Subcutaneous preadipocyte (primary cell): Measurements from ENCODE around the gene NUBPL. TPM values are rescaled to one million over a fixed set of nuclear protein-coding genes. Genes with fewer than 3 reads are reported as not detected.

Experiments
- small RNA-seq: library from RNA; depleted of rRNA; stranded (forward); fragments of <200 nt; gene quantifications from one replicate; pipeline ENCODE3, GENCODE V24; 2012
- total RNA-seq: library from RNA; depleted of rRNA; stranded (reverse); fragments of >200 nt; gene quantifications from 2 replicates; pipeline ENCODE4 v1.2.3, GENCODE V29; 2012

The NUBPL gene
- 11.4 and 13.3 TPM in 2 replicates for total RNA-seq

GRCh38 chr14:31561155-31561846 is at the start of gene NUBPL:
Gene NUBPL (plus strand): TSS chr14:31561404. CDS start chr14:31561440, 36 bp downstream.

Small RNA genes within 50 kb of the gene (small RNA-seq; reads per million reads assigned to genes)
- gene RNU6-455P (not detected), gene RNU6-602P (not detected)

Other genes with a start within 250 kb of the NUBPL start
- gene HEATR5A, start 140.9 kb upstream of the NUBPL start, total RNA-seq, result 25.7 and 39.1 TPM in 2 replicates
- gene DTD2, start 103.9 kb upstream of the NUBPL start, total RNA-seq, result 47.7 and 47.8 TPM in 2 replicates
- gene GPR33, start 73.4 kb upstream of the NUBPL start, total RNA-seq, result not detected in 2 replicates